Measurements from ENCODE around the gene MGAT4A. TPM values are rescaled to one million over a fixed set of nuclear protein-coding genes. Genes with fewer than 3 reads are reported as not detected.

Gene MGAT4A
- total and polyA plus RNA-seq, 9 of the 15 experiments (the other 6 are each of a cell fraction or from before 2014, with no cell fraction given): 0.03 to 0.53 (median 0.18) TPM; not detected in 2

- Histone ChIP-seq H3K36me3 (ENCODE audit: control insufficient read depth, insufficient read depth, low read length) (no peaks in the 10 kb centered on the region), H4K20me1 (replicated peaks; ENCODE audit: control insufficient read depth, insufficient read depth, low read length) (no peaks in the 10 kb centered on the region), H3K9me3 (replicated peaks; ENCODE audit: control insufficient read depth, insufficient read depth, low read depth, low read length) (no peaks in the 10 kb centered on the region), H3K9me1 (ENCODE audit: control insufficient read depth, insufficient read depth, low read length) (no peaks in the 10 kb centered on the region), H3K4me1 (replicated peaks in 1 of 2; ENCODE audit: control insufficient read depth in 2 of 2, insufficient read depth in 2 of 2, low read length in 2 of 2) (no peaks in the 10 kb centered on the region), H3K27ac (ENCODE audit: extremely low read depth, low read depth, low read length) (no peak overlapping the region), H3K27me3 (ENCODE audit: control insufficient read depth in 2 of 2, insufficient read depth in 2 of 2, low read length in 2 of 2) (peaks cover 4 to 5% of the 10 kb centered on the region in 2 experiments; a peak in 3 of 5 replicates), H3K9ac (ENCODE audit: insufficient read depth in 1 of 2, low read depth in 2 of 2, low read length in 2 of 2) (no peak overlapping the region), H2AFZ (ENCODE audit: low read depth, low read length) (no peak overlapping the region), H3K79me2 (ENCODE audit: control insufficient read depth, insufficient read depth, low read length) (no peaks in the 10 kb centered on the region), H3K4me2 (ENCODE audit: insufficient read depth, low read length) (no peak overlapping the region), H3K4me3 (no peak overlapping the region)
- no TSS peak for BruUV-seq (replicated peaks)
- in situ Hi-C loops (cut with MboI): no loop called here
- POLR2A ChIA-PET: no interaction called here
- DNase-seq (ENCODE audit: extremely low read depth in 1 of 4, low spot score in 3 of 4): no peak
- TF ChIP-seq, protein P1, sequence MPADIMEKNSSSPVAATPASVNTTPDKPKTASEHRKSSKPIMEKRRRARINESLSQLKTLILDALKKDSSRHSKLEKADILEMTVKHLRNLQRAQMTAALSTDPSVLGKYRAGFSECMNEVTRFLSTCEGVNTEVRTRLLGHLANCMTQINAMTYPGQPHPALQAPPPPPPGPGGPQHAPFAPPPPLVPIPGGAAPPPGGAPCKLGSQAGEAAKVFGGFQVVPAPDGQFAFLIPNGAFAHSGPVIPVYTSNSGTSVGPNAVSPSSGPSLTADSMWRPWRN (IDR thresholded peaks at IDR 0.05; ENCODE audit: low read depth): no peak
- TF ChIP-seq ZNF785 (CRISPR knock-in tag; IDR thresholded peaks at IDR 0.05): no peak
- no peak for TF ChIP-seq TRIM24 (IDR thresholded peaks at IDR 0.05)
- TF ChIP-seq KDM1A (IDR thresholded peaks at IDR 0.05): no peak
- TF ChIP-seq ZBTB34 (CRISPR knock-in tag; IDR thresholded peaks at IDR 0.05): no peak
- CTCF ChIA-PET (ENCODE audit: low intra/inter-chr PET ratio): interaction anchor here (0.6 kb wide), 1 partner anchor 275 kb away, joined by 6 read pairs; no protein-coding TSS in a partner anchor
- no peak for FAIRE-seq
- intact Hi-C loops (cut with micrococcal nuclease): loop anchor here (2.0 kb wide), 1 partner anchor 419 kb away; no protein-coding TSS in a partner anchor
- WGBS (ENCODE audit: insufficient coverage, low coverage, missing lambda C conversion rate): 43% methylated on average over 5 of the region's 5 CpGs
- ATAC-seq: no peak
Measured at GRCh38 chr2:98647636-98648035, 83.3 kb downstream of the MGAT4A start.

Data from K562 (cell line).